Measurements from ENCODE around the gene HIC1. TPM values are rescaled to one million over a fixed set of nuclear protein-coding genes. Genes with fewer than 3 reads are reported as not detected.
A peak's percentile ranks its signal among the peaks of the same experiment; 100 is the strongest.

HIC1 gene
- total and polyA plus RNA-seq, 9 of the 15 experiments (the other 6 are each of a cell fraction or from before 2014, with no cell fraction given): 0.01 to 2.5 (median 0.18) TPM

GRCh38 chr17:2054512-2055291 lies at the start of gene HIC1 (continued):
- 0 out of 2 replicates have a peak, but pooled peaks have one; percentile 32 for TF ChIP-seq SMAD4 (CRISPR knock-in tag; conservative IDR thresholded peaks at IDR 0.05)
- no peak for TF ChIP-seq ZNF436 (CRISPR knock-in tag; IDR thresholded peaks at IDR 0.05)
- no peak for TF ChIP-seq HMGXB4 (CRISPR knock-in tag; IDR thresholded peaks at IDR 0.05)
- TF ChIP-seq TRIM24 (IDR thresholded peaks at IDR 0.05): no peak
- TF ChIP-seq NRF1 (conservative IDR thresholded peaks at IDR 0.05 in 1 of 2, IDR thresholded peaks at IDR 0.05 in 1 of 2): peak; percentile 63 to 70
- TF ChIP-seq L3MBTL2 (IDR thresholded peaks at IDR 0.05): peak; percentile 33; the same call in 1 of the 2 replicates

GRCh38 chr17:2008332-2009126 lies 46.4 kb upstream of the HIC1 start:
- H3K4me1 ChIP-seq (replicated peaks in 1 of 2; ENCODE audit: control insufficient read depth in 2 of 2, insufficient read depth in 2 of 2, low read length in 2 of 2): no peaks in the 10 kb centered on the region; a peak in 1 of 5 replicates
- TF ChIP-seq ZEB2 (IDR thresholded peaks at IDR 0.05) (peak; percentile 47; the same call in 1 of the 2 replicates), ZNF717 (CRISPR knock-in tag; IDR thresholded peaks at IDR 0.05) (no peak), MITF (IDR thresholded peaks at IDR 0.05) (no peak), DMBX1 (CRISPR knock-in tag; IDR thresholded peaks at IDR 0.05; ENCODE audit: borderline replicate concordance) (no peak)
- ChIA-PET CTCF (ENCODE audit: low intra/inter-chr PET ratio) (no interaction called here), POLR2A (no interaction called here)
- peak overlapping the region in 1 of 2 experiments; percentile 45; a peak in 2 of 4 replicates for H3K9ac ChIP-seq (ENCODE audit: insufficient read depth in 1 of 2, low read depth in 2 of 2, low read length in 2 of 2)
- no peaks in the 10 kb centered on the region for H3K9me3 ChIP-seq (replicated peaks; ENCODE audit: control insufficient read depth, insufficient read depth, low read depth, low read length)
- H3K4me3 ChIP-seq: no peak overlapping the region
- no peaks in the 10 kb centered on the region for H3K79me2 ChIP-seq (ENCODE audit: control insufficient read depth, insufficient read depth, low read length)
- WGBS (ENCODE audit: insufficient coverage, low coverage, missing lambda C conversion rate): 23% methylated on average over 9 of the region's 15 CpGs
- no peak overlapping the region for H3K4me2 ChIP-seq (ENCODE audit: insufficient read depth, low read length)
- H2AFZ ChIP-seq (ENCODE audit: low read depth, low read length): no peak overlapping the region
- peaks cover 6 to 16% of the 10 kb centered on the region in 2 experiments; a peak in 4 of 5 replicates for H3K27me3 ChIP-seq (ENCODE audit: control insufficient read depth in 2 of 2, insufficient read depth in 2 of 2, low read length in 2 of 2)
- H3K9me1 ChIP-seq (ENCODE audit: control insufficient read depth, insufficient read depth, low read length): no peaks in the 10 kb centered on the region
- in situ Hi-C loops (cut with MboI): no loop called here
- DNase-seq (ENCODE audit: extremely low read depth in 1 of 4, low spot score in 3 of 4) (no peak), ATAC-seq (no peak), FAIRE-seq (peak; percentile 19)
- BruUV-seq (replicated peaks): no TSS peak
- H4K20me1 ChIP-seq (replicated peaks; ENCODE audit: control insufficient read depth, insufficient read depth, low read length): no peaks in the 10 kb centered on the region
- H3K27ac ChIP-seq (ENCODE audit: extremely low read depth, low read depth, low read length): no peak overlapping the region
- intact Hi-C loops (cut with micrococcal nuclease): no loop called here
- no peaks in the 10 kb centered on the region for H3K36me3 ChIP-seq (ENCODE audit: control insufficient read depth, insufficient read depth, low read length)

Measured in K562 (cell line).